Amniotic stem cell (primary cell): ENCODE results near the gene STMND1.
"Not testable (repeated sequence)": the region's sequence is repeated elsewhere in the genome, so short reads cannot be mapped to it uniquely, and the experiment has no call there.

ENCODE experiments used
- DNase-seq: peaks from one replicate; lab custom pipeline; 2025; lab: John Stamatoyannopoulos, UW

The STMND1 gene

GRCh38 chr6:17101422-17102257 lies at the start of gene STMND1:
TSS of gene STMND1 (plus strand) at chr6:17102050. CDS start at chr6:17102258, 208 bp downstream.
- DNase-seq, result no peak

- DNase-seq, result no peak
These were observed 47.2 kb upstream of the STMND1 start for GRCh38 chr6:17054647-17055046.

- no peak for DNase-seq
These were observed 44.5 kb upstream of the STMND1 start for GRCh38 chr6:17057322-17057721.

- no peak for DNase-seq
These were observed 43.3 kb upstream of the STMND1 start for GRCh38 chr6:17058550-17058949.

- DNase-seq, result no peak
These were observed 42.8 kb upstream of the STMND1 start for GRCh38 chr6:17059022-17059421.

GRCh38 chr6:17059850-17060249 lies 42.0 kb upstream of the STMND1 start:
- no peak for DNase-seq

- DNase-seq, result no peak
These were observed 40.8 kb upstream of the STMND1 start for GRCh38 chr6:17061097-17061496.

GRCh38 chr6:17062871-17063440 lies 38.9 kb upstream of the STMND1 start:
- DNase-seq, result no peak

- DNase-seq, result no peak
These were observed 36.9 kb upstream of the STMND1 start for GRCh38 chr6:17064975-17065374.

- no peak for DNase-seq
These were observed 35.2 kb upstream of the STMND1 start for GRCh38 chr6:17066610-17067009.

- not testable (repeated sequence) for DNase-seq
These were observed 32.9 kb upstream of the STMND1 start for GRCh38 chr6:17068972-17069371.

- DNase-seq, result not testable (repeated sequence)
These were observed 31.4 kb upstream of the STMND1 start for GRCh38 chr6:17070400-17070799.

- DNase-seq, result not testable (repeated sequence)
These were observed 28.3 kb upstream of the STMND1 start for GRCh38 chr6:17073596-17073995.

- DNase-seq, result no peak
These were observed 20.6 kb upstream of the STMND1 start for GRCh38 chr6:17081273-17081672.

GRCh38 chr6:17081860-17082508 lies 19.9 kb upstream of the STMND1 start:
- no peak for DNase-seq

GRCh38 chr6:17083397-17083796 lies 18.5 kb upstream of the STMND1 start:
- no peak for DNase-seq

- DNase-seq, result peak; percentile 55
These were observed 15.4 kb upstream of the STMND1 start for GRCh38 chr6:17086469-17086868.

- DNase-seq, result no peak
These were observed 13.7 kb upstream of the STMND1 start for GRCh38 chr6:17088091-17088611.

- DNase-seq, result no peak
These were observed 10.7 kb upstream of the STMND1 start for GRCh38 chr6:17091122-17091521.

GRCh38 chr6:17093686-17094085 lies 8.2 kb upstream of the STMND1 start:
- no peak for DNase-seq

- DNase-seq, result no peak
These were observed 5.8 kb upstream of the STMND1 start for GRCh38 chr6:17096096-17096495.

- no peak for DNase-seq
These were observed 5.2 kb upstream of the STMND1 start for GRCh38 chr6:17096652-17097051.

- no peak for DNase-seq
These were observed 3.9 kb upstream of the STMND1 start for GRCh38 chr6:17097982-17098381.
